ENCODE data around the gene UVRAG.
A peak's percentile ranks its signal among the peaks of the same experiment; 100 is the strongest.
"Not testable (repeated sequence)": the region's sequence is repeated elsewhere in the genome, so short reads cannot be mapped to it uniquely, and the experiment has no call there.

UVRAG gene

GRCh38 chr11:76077575-76078150 lies 262.7 kb downstream of the UVRAG start:
- no peak overlapping the region for H3K4me3 ChIP-seq (replicated peaks in 1 of 2; ENCODE audit: low read depth in 2 of 2, low read length in 2 of 2)
- DNase-seq (ENCODE audit: low read depth in 2 of 2): peak; percentile 14 to 37
- TF ChIP-seq CTCF (IDR thresholded peaks at IDR 0.05; ENCODE audit: low read depth, low read length): no peak

- not testable (repeated sequence) for H3K4me3 ChIP-seq (replicated peaks in 1 of 2; ENCODE audit: low read depth in 2 of 2, low read length in 2 of 2); DNase-seq (ENCODE audit: low read depth in 2 of 2)
Measured at GRCh38 chr11:76081084-76081483, 266.1 kb downstream of the UVRAG start.

DNA sequence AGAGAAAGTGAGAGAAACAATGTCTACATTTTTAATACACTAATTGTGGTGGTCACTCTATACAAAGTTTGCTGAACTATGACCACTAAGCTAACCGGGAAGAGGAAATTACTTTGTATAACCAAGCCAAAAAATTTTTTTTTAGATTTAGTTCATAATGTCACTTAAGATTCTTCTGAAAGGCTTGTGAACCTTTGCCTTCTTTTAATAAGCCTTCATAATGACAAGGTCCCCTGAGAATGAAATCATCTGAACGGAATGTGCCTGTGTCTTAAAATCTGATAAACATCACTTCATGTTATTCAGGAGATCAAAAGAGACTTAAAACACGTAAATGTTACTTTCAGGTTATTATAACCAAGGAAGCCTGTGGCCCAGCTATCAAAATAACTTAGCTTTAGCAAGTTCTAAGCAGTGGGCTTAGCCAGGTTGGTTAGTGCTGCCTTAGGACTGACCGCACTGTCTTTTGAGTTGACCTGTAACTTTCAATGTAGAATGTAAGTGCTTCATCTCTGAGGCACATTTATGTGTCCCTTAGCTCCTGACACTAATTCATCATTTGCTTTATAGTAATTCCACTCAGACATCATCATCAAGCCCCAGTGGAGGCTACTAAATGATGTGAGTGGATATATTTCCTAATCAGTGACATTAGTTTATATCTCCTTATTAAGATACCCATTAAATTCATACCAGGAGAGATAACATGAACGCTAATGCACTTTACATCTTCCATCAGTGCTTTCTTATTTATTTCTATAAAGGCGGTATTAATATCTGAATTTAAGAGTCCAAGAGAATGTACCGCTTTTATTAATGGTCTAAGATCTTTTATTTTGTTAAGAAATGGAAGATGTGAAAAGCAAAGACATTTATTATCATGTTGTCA lies 268.8 kb downstream of the UVRAG start:
- H3K4me3 ChIP-seq (replicated peaks in 1 of 2; ENCODE audit: low read depth in 2 of 2, low read length in 2 of 2): no peak overlapping the region
- TF ChIP-seq CTCF (IDR thresholded peaks at IDR 0.05; ENCODE audit: low read depth, low read length): no peak
- DNase-seq (ENCODE audit: low read depth in 2 of 2): peak in 1 of 2 donors; percentile 71

DNA sequence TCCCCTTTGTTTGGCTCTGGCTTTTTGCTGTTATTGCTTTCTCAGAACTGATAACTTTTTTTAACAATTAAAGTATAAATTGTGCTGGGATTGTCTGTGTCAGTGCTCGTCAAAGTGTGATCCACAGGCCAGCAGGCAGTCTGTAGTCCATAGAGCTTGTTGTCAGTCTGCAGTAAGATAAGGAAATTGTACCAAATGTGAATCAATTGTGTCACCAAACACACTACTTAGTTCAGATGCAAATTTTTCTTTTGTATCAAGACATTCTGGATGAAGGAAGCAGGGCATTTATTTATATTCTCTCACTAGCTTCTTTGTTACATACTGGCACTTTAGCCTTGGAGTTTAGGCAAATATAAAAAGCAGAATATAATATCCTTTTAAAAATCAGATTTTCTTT lies 270.3 kb downstream of the UVRAG start:
- H3K4me3 ChIP-seq (replicated peaks in 1 of 2; ENCODE audit: low read depth in 2 of 2, low read length in 2 of 2): no peak overlapping the region
- DNase-seq (ENCODE audit: low read depth in 2 of 2): no peak
- no peak for TF ChIP-seq CTCF (IDR thresholded peaks at IDR 0.05; ENCODE audit: low read depth, low read length)

DNA sequence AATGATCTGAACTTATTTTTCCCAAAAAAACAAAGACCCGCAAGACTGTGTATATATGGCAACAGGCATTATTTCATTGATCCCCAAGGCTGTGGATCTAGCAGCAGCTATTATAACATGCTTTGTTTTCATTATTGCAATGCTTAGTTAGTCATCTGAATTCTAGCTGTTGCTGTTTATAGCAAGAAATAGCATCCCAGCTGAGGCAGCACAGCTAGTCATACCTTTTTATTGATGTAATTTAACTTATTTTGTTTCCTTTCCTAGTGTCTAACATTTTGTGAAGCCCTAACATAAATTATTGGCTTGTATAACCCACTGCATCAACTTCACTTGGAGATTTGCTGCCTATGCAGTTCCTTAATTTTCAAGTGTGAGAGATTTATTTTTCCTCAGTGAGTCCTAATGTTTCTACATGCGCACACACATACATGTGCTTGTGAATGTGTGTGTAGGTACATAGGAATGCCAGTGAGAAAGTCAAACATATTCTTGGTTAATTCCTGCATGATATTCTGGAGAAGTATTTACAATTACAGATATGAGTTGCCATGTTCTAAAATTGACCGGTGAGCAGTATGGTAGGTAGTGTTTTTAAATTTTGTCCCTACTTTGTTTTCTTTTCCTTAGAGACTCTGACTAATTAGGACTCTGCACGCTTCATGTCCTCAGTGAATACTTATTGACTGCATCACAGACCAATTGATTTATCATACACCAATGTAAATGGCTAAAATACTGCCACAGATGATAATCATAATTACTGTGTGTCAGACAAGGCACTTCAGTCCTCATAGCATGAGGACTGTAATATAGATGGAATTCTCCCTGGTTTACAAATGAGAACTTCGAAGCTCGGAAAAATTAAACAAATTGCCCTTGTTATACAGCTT lies 272.0 kb downstream of the UVRAG start:
- peak in 1 of 2 donors; percentile 82 for DNase-seq (ENCODE audit: low read depth in 2 of 2)
- no peak overlapping the region for H3K4me3 ChIP-seq (replicated peaks in 1 of 2; ENCODE audit: low read depth in 2 of 2, low read length in 2 of 2)
- no peak for TF ChIP-seq CTCF (IDR thresholded peaks at IDR 0.05; ENCODE audit: low read depth, low read length)

DNA sequence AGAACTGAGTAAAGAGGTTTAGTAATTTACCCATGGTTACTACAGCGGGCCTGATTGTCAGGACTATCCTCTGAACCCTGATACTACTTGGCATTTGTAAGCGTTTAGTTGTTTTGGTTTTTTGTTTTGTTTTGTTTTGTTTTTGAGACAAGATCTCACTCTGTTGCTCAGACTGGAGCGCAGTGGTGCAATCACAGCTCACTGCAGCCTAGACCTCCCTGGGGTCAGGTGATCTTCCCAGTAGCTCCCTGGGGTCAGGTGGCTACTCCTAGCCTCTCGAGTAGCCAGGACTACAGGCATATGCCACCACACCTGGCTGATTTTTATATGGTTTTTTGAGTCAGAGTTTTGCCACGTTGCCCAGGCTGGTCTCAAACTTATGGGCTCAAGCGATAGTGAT lies 272.7 kb downstream of the UVRAG start:
- no peak for TF ChIP-seq CTCF (IDR thresholded peaks at IDR 0.05; ENCODE audit: low read depth, low read length)
- DNase-seq (ENCODE audit: low read depth in 2 of 2): no peak
- H3K4me3 ChIP-seq (replicated peaks in 1 of 2; ENCODE audit: low read depth in 2 of 2, low read length in 2 of 2): no peak overlapping the region

- no peak overlapping the region for H3K4me3 ChIP-seq (replicated peaks in 1 of 2; ENCODE audit: low read depth in 2 of 2, low read length in 2 of 2)
- no peak for TF ChIP-seq CTCF (IDR thresholded peaks at IDR 0.05; ENCODE audit: low read depth, low read length)
- DNase-seq (ENCODE audit: low read depth in 2 of 2): no peak
Measured at GRCh38 chr11:76088511-76088910, 273.5 kb downstream of the UVRAG start.

Measured in cardiac fibroblast (primary cell).